Thymus (tissue), 11 donors: Measurements from ENCODE around the gene BLTP3B. TPM values are rescaled to one million over a fixed set of nuclear protein-coding genes. Genes with fewer than 3 reads are reported as not detected.

Source experiments
- DNase-seq, 9 donors: peaks; one replicate each; pipeline ENCODE4 v3.0.0-alpha.2; 2013; ENCODE audit warnings: low spot score in 9 of 9, low read depth in 6 of 9, missing footprints in 1 of 9
- H3K27ac ChIP-seq, 2 donors: one replicate each; pipeline ENCODE4 v1.5.1; 2013; ENCODE audit warnings: control low read depth in 1 of 2, low read depth in 1 of 2, low read length in 1 of 2, mild to moderate bottlenecking in 1 of 2, moderate library complexity in 1 of 2
- H3K27me3 ChIP-seq, 2 donors: one replicate each; pipeline ENCODE4 v1.5.1; 2013; ENCODE audit warnings: low read length in 1 of 2; ENCODE audit not compliant: control insufficient read depth in 2 of 2, insufficient read depth in 1 of 2
- H3K36me3 ChIP-seq, 2 donors: one replicate each; pipeline ENCODE4 v1.5.1; 2013; ENCODE audit warnings: low read length in 1 of 2, mild to moderate bottlenecking in 1 of 2, moderate library complexity in 1 of 2; ENCODE audit not compliant: control insufficient read depth in 2 of 2, insufficient read depth in 2 of 2
- H3K4me1 ChIP-seq, 2 donors: one replicate each; pipeline ENCODE4 v1.5.1; 2013; ENCODE audit warnings: low read length in 2 of 2; ENCODE audit not compliant: control insufficient read depth in 2 of 2, insufficient read depth in 2 of 2
- H3K4me3 ChIP-seq, 2 donors: one replicate each; pipeline ENCODE4 v1.5.1; 2013; ENCODE audit warnings: low read length in 2 of 2, control low read depth in 1 of 2, mild to moderate bottlenecking in 1 of 2
- H3K9me3 ChIP-seq, 2 donors: one replicate each; pipeline ENCODE4 v1.5.1; 2013; ENCODE audit warnings: low read length in 1 of 2, mild to moderate bottlenecking in 1 of 2; ENCODE audit not compliant: control insufficient read depth in 2 of 2, insufficient read depth in 1 of 2
- WGBS: extraction: QIAGEN DNeasy Blood & Tissue Kit; methylation state at CpG from one replicate; pipeline ENCODE4 v1.1.7; 2013; 5-methylcytosine and 5-hydroxymethylcytosine counted together
- polyA plus RNA-seq: library from polyadenylated mRNA; stranded (reverse); fragments of 200-250 nt; gene quantifications from one replicate; pipeline ENCODE4 v1.2.3, GENCODE V29; 2013
- total RNA-seq: library from RNA; stranded (reverse); fragments of 120-200 nt; gene quantifications from one replicate; pipeline ENCODE4 v1.2.4, GENCODE V29; 2013
- donor health status: healthy.

Gene BLTP3B
- total and polyA plus RNA-seq, 2 donors = 9.5 to 15.5 TPM

DNA sequence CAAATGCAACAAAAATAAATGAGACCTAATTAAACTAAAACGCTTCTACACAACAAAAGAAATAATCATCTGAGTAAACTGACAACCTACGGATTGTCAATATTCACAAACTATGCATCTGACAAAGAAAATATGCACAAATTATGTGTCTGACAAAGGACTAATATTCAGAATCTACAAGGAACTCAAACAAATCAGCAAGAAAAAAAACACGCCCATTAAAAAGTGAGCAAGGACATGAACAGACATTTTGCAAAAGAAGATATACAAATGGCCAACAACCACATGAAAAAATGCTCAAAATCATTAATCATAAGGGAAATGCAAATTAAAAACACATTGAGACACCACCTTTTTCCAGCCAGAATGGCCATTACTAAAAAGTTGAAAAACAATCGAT, 37.0 kb downstream of the BLTP3B start:
- 99% methylated on average over 4 of the region's 4 CpGs for WGBS
- DNase-seq = no peak
- no peaks in the 10 kb centered on the region for H3K4me1 ChIP-seq
- no peak overlapping the region for H3K4me3 ChIP-seq
- H3K36me3 ChIP-seq = no peaks in the 10 kb centered on the region
- H3K9me3 ChIP-seq = no peaks in the 10 kb centered on the region
- H3K27ac ChIP-seq = no peak overlapping the region
- H3K27me3 ChIP-seq = no peaks in the 10 kb centered on the region

DNA sequence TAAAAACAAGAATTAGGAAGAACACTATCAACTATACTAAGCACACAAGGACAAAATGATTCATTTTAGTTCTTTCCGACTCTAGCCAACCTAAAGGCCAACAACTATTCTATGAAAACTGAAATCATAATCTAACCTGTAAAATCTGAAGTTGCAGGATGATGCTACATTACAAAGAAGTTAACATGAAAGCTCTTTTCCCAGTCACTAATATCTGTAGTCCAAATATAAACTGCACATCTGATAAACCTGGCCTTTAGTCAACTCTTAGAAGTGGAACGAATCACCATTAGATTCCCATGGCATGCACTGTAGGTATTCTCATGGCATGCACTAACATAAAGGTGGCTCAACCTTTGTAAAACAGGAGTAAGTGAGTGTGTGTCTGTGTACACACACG, 41.7 kb downstream of the BLTP3B start:
- Histone ChIP-seq H3K9me3 (no peaks in the 10 kb centered on the region), H3K36me3 (no peaks in the 10 kb centered on the region), H3K27me3 (no peaks in the 10 kb centered on the region), H3K27ac (no peak overlapping the region), H3K4me3 (no peak overlapping the region), H3K4me1 (no peaks in the 10 kb centered on the region)
- 97% methylated on average over 3 of the region's 3 CpGs for WGBS
- DNase-seq = no peak

Other genes with a start within 250 kb of the BLTP3B start
- gene ANKS1B, start 157.9 kb downstream of the BLTP3B start, total RNA-seq = 4.9 TPM
- gene ANKS1B, start 157.9 kb downstream of the BLTP3B start, polyA plus RNA-seq = 3.5 TPM
- 36.8 TPM for gene ACTR6, start 57.9 kb upstream of the BLTP3B start, total RNA-seq
- gene ACTR6, start 57.9 kb upstream of the BLTP3B start, polyA plus RNA-seq = 39.9 TPM
- gene DEPDC4, start 124.2 kb upstream of the BLTP3B start, total RNA-seq = 2.0 TPM
- gene DEPDC4, start 124.2 kb upstream of the BLTP3B start, polyA plus RNA-seq = 0.94 TPM
- 31.0 TPM for gene SCYL2, start 124.3 kb upstream of the BLTP3B start, total RNA-seq
- gene SCYL2, start 124.3 kb upstream of the BLTP3B start, polyA plus RNA-seq = 22.4 TPM
- 3.0 TPM for gene SLC17A8, start 214.2 kb upstream of the BLTP3B start, total RNA-seq
- gene SLC17A8, start 214.2 kb upstream of the BLTP3B start, polyA plus RNA-seq = 0.37 TPM